CD8-positive, alpha-beta T cell (primary cell): ENCODE data around the gene LYG2. TPM values are rescaled to one million over a fixed set of nuclear protein-coding genes. Genes with fewer than 3 reads are reported as not detected.

Experiments used
- total RNA-seq, 46 experiments: library from RNA in 2 of 46; stranded (reverse) in 2 of 46; gene quantifications; one replicate each; pipeline ENCODE4 v1.2.3 and lab custom pipeline; 2021 to 2026

LYG2 gene
- total RNA-seq, 2 experiments from 2014 or later, result not detected

Other genes starting within 250 kb of the LYG2 start
- 1 to 10 TPM; 1.3 to 1.8 TPM for gene C2orf15, start 114.0 kb downstream of the LYG2 start, total RNA-seq
- gene TSGA10, start 100.7 kb downstream of the LYG2 start, total RNA-seq, result 10 to 100 TPM; 14.4 to 14.9 TPM
- gene LIPT1, start 100.7 kb downstream of the LYG2 start, total RNA-seq, result 10 to 100 TPM in 1 of 2 experiments, 1 to 10 TPM in 1; 9.7 to 11.0 TPM
- gene MITD1, start 74.6 kb downstream of the LYG2 start, total RNA-seq, result 10 to 100 TPM; 12.6 to 15.6 TPM
- gene MRPL30, start 74.5 kb downstream of the LYG2 start, total RNA-seq, result 10 to 100 TPM in 1 of 2 experiments, 1 to 10 TPM in 1; 9.4 to 11.4 TPM
- 1 to 10 TPM in 1 of 2 experiments, under 1 TPM in 1; 0.81 to 1.1 TPM for gene LYG1, start 45.5 kb upstream of the LYG2 start, total RNA-seq
- gene TXNDC9, start 80.7 kb upstream of the LYG2 start, total RNA-seq, result 10 to 100 TPM; 11.4 to 12.9 TPM
- 10 to 100 TPM; 29.2 to 30.4 TPM for gene EIF5B, start 81.7 kb upstream of the LYG2 start, total RNA-seq
- 10 to 100 TPM; 39.3 to 42.3 TPM for gene REV1, start 234.4 kb upstream of the LYG2 start, total RNA-seq